ENCODE data around the gene SPI1.

DNA sequence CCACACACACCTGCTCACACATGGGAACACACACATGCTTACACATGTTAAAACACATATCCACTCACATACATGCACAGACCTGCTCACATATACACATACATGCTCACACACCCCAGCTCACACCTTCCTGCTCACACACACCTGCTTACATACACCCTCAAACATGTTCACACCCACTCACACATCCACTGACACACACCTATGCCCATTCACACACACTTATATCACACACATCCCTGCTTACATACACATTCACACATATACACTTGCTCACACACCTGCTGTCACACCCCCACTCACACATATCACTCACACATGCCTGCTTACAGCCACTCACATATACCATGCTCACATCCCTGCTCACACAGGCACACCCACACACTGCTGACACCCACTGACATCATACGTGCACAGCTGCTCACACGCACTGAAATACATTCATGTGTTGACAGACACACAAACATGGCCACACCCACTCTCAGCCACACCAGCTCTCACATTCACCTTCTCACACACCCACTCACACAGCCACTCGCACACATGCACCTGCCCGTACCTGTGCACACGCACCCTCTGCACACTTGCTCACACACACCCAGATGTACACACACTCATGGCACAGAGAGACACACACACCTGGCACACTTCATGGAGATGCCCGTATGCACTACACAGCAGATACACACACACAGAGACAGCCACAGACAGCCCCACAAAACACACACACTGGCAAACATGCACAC, 20.2 kb downstream of the SPI1 start:
- TF ChIP-seq EZH2 (IDR thresholded peaks at IDR 0.05) (no peak), POLR2AphosphoS5 (IDR thresholded peaks at IDR 0.05; ENCODE audit: borderline replicate concordance, low read depth, low read length) (no peak), FOXP2 (optimal IDR thresholded peaks at IDR 0.05; ENCODE audit: control extremely low read depth, extremely low read length, insufficient read depth) (no peak)

Data from SK-N-MC (cell line).